NOMO-1 treated with DMSO at 0.1 percent for 48 hours (cell line): ENCODE results near the gene TRA2A.
A peak's percentile ranks its signal among the peaks of the same experiment; 100 is the strongest.

Experiments used
- DNase-seq: peaks from one replicate; lab custom pipeline; 2025; ENCODE audit not compliant: unreplicated experiment; lab: John Stamatoyannopoulos, UW

The TRA2A gene

DNA sequence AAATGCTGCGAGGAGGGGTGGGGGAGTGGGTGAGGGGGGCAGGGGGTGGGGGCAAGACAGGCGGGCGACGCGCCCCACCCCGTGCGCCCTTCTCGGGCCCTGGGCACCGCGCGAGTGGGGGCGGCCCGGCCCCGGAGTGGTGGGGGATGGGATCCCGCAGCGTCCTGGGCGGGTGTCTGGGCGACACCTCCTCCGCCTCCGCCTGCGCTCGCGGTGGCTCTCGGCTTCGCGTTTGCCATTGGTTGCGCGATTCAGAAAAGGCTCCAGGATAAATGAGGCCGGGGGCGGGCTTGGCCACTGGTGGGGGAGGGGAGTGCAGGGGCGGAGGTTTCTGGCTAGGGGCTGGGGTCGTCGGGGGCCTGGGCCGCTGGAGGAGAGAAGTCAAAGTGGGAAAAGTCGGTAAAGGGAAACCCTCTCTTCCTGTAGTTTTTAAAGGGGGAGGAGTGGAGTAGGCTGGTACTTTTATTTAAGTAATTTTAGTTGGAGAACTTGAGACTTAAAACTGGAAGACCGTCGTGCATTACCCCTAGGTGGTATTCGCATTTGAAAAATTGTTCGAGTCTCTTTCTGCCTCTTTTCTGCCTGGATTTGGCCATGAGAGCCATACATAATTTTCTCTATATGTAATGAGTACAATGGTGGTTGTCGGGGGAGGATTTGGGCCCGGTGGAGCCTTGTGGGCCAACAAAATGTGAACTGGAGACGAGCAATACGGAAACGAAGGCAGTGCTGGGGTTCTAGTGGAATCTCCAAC lies 60.5 kb downstream of the TRA2A start:
- no peak for DNase-seq

DNA sequence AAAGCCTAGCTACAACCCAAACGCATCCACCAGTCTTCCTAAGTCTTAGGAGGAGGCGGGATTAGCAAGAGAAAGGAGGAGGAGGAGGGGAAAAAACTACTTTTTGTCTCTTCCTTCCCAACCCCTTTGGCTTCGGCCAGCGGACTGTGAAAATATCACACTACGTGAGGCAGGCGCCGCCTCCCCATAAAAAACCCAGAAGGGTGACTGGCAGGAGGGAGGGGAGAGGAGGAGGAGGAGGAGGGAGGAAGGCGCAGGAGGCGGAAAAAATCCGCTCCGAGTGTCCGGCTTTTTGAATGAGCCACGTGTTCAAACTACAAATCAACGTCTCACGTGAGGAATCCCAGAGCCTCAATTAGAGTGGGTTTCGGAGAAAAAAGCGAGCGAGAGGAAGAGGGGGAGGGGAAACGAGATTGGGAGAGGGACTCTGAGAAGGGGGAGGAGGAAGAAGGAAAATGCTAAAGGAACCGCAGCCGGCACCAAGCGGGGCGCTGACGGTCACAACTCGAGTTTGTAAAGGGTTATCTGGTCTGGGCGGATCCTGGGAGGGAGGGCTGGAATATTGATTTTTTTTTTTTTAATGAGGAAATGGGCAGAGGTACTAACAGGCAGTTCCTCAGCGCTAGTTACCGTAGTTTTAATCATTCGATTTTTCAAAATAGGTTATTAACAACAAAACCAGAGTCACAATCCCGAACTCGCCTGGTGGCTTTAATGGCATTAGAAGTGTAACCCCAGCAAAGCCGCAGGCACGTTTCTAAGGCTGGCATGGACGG lies 61.3 kb downstream of the TRA2A start, which contains the start of gene IGF2BP3:
IGF2BP3 (minus strand) TSS at position 162 of the 776 bp plus-strand sequence. CDS start 381 bp downstream, outside the sequence.
- no peak for DNase-seq

DNA sequence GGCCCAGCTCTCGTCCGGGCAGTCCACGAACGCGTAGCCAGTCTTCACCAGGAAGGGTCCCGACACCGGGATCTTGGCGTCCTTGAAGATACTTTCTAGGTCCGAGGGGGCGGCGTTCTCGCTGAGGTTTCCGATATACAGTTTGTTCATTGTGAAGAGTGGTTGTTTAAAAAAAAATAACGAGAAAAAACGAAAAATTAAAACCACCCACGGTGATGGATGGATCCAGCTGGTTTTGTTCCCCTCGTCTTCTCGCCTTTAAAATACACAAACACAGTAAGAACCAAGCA lies 61.9 kb downstream of the TRA2A start:
- no peak for DNase-seq

DNA sequence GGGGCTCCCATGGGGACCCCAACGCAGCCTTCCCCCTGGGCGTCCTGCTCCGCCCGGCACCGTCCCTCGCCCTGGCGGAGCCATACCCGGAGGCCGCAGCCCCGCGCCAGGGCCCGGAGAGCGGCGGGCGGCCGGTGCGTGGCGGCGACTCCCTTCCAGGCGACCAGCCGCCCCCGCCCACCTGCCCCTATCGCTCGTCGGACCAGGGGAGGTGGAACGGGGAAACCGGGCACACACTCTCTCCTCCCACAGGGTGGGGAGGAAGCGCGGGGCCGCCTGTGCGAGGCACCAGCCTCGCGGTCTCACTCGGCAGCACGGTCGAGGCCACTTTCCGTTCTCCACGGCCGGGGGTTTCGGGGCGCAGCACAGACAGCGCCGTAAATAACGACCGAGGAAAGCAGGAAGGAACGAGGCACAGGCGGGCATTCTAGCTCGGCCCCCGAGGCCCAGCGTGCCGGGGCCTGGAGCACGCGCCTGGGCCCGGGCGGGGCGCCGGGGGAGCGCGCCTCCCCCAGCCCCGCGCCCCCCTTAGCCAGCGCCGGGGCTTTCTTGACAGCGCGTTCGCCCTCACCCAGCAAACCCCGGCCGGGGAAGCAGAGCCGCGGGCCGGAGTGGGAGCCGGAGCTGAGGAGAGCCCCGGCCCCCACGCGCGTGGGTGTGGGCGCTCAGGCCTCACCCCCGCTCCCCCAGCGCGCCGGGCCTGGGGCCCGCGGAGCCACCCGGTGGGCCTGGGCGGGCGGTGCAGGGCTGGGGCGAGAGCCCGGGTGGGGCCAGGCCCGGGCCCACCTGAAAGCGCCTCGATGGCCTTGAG lies 62.4 kb downstream of the TRA2A start:
- peak; percentile 30 for DNase-seq

DNA sequence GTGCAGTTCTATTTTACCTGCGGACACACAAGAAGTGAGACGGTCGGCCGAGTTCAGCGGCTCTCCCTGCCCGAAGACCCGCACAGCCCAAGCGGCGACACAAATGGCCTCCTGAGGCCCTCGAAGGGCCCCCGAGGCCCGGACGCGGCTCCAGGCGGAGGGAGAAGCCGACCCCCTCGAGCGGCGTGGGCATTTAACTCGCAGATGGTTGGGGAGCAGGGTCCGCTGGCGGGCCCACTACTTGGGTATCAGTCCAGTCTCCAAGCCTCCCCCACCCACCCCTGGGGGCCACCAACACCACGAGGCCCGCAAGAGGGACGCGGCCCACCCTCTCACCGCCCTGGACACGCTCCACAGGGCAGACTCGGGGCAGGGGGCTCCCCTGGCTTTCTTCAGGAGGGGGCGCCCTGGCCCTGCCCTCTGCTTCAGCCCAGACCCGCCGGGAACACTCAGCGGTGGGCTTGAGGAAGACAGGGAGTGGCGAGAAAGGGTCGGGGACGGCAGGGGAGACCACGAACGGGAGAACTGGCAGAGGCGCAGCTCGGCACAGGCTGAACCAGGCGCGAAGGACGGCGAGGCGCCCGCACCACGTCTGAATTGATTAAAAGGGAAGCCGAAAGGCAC lies 63.1 kb downstream of the TRA2A start:
- no peak for DNase-seq

DNA sequence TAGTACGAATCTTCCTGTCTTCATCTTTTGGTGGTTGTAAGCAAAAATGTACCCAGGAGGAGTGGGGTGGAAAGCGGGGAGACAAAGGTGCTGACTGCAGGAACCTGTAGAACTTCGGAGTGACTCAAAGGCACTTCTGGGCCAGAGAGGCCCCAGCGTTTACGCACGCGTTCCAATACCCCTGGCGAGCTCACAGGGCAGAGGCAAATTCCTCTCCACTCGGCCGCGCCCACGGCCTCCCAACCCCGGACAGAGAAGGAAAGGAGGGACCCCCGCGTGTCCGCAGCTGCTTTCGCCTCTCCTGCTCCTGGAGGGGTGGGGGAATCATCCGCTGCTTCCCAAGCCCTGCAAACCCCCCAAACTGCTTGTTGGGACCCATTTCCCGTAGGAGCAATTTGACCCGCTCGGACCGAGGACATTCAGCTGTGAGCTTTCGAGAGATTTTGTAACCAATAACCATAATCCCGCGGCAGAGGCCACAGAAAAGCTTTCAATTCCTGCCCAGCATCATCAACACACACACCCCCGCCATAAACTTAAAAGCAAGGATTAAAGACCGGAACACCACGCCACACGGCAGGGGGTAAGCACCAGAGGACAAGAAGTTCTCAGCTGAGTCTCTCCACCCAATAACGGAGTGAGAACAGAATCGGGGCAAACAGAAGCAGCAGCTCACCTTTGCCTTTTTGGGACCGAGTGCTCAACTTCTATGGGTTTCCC lies 63.8 kb downstream of the TRA2A start:
- DNase-seq = no peak

DNA sequence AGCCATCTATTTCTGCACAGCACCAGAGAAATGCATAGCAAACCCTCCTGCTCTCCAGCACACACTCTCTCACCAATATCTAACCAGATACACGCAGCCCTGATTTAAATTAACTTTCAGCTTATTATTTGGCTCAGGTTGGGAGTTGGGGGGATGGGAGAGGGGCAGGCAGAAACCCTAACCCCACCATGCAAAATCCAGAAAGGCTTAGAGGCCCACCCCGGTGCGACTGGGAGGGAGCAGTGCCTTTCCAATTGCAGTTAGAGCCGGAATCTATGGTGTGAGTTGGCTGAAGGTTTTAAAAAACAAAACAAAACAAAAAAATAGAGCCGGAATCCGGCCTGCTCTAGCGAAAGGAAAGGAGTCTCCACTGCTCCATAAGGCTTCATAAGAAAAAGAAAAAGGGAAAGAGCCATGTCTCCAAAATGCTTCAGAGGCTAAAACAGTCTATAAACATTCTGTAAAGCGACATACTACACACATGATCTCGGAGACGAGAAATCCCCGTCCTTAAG lies 64.4 kb downstream of the TRA2A start:
- no peak for DNase-seq

DNA sequence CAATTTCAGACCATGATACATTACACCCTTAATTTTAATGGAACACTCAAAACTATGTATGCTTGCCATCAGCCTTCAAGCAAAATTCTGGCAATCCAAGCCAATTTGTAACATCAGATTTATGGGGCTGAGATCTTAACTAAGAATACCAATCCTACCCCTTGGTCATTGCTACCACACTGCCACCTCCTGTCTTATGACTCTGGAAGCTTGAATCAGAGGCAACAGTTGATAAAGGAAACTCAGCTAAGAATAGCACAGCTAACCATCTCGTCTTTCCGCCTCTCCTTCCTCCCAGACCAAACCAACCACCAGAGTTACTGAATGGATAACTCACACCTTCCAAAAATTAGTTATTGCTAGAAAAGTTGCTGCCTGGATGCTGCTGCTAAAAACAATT lies 68.9 kb downstream of the TRA2A start:
- no peak for DNase-seq

DNA sequence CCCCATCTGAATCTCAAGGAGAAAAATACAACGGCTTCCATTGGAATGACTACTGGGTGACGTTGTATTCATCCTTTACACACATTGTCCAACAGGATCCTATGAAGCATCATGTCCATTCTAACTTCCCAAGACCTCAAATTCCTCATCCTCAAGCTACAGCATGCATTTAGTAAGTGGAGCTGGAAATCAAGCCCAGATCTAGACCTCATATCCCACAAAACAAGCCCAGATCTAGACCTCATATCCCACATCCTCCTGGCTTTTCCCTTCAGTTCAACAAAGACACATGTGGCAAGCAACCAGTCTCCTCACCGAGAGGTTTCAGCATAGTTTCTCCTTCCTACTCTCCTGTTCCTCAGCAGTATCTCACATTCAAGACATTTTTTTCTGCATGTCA lies 73.7 kb downstream of the TRA2A start:
- DNase-seq = no peak

DNA sequence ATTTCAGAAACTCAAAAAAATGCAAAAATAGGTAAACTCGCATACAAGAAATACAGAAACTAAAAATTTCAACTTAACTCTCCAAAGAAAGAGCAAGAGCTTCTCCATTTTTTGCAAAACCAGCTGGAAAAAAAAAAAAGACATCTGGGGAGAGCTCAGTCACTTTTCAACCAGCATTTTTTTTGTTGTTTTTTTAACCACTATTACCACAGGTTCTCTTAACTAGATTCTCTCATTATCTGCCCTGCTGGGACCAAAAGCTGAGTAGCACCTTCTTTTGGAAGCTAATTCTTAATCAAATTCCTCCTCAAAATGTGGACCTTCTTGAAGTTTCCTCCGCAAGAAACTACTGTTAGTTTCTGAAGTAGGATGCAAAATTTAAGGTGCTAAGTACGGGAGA lies 75.7 kb downstream of the TRA2A start:
- no peak for DNase-seq

DNA sequence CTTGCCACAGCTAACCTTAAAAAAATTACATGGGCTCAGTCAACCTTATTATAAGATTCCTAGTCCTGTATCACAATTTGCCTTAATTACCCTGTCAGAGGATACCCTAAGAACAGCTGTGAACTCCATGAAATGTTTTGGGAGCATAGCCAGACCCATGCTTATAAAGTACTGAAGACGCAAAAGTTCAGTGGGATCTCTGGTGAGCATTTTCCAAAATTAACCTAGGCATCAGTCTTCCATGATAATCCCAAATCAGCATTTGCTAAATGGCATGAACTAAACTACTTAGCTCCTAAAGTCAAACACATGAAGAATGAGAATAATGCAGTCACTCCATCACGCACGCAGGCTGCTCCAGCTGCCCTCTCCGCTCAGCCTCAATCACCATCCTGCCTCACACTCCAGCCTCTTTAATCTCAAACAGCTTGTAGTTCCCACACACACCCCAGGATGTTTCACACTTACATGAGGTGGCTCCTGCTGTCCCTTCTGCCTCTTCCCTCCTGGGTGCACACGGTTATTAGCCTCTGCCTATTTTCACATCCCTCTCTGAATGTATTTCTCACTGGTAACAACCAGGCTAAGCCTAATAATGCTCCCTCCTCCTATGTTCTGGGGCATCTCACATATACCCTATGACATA lies 76.8 kb downstream of the TRA2A start:
- DNase-seq = no peak
